K562 (cell line): ENCODE results near the gene GBP6.

Source experiments
- ARHGAP35 ChIP-seq: fragments of 450-650 bp; IDR thresholded peaks from 2 replicates; pipeline ENCODE4 v1.6.1; 2018; ENCODE audit not compliant: partially characterized antibody
- CREM ChIP-seq: IDR thresholded peaks from 2 replicates; pipeline ENCODE4 v1.6.1; 2014; ENCODE audit warnings: antibody characterized with exemption, low read depth
- CTCF ChIP-seq, 3 experiments: IDR thresholded peaks in 2 of 3; conservative IDR thresholded peaks in 1 of 3; 2 replicates each; pipeline ENCODE4 v1.5.1; 2011 to 2012; ENCODE audit warnings: low read length in 3 of 3, mild to moderate bottlenecking in 3 of 3, control low read depth in 2 of 3, improper control_type of control experiment in 1 of 3, inconsistent platforms in 1 of 3, low read depth in 1 of 3, mixed read lengths in 1 of 3, moderate library complexity in 1 of 3; ENCODE audit not compliant: insufficient read depth in 2 of 3
- FOXK2 ChIP-seq, 2 experiments: fragments of 450-650 bp; IDR thresholded peaks in 1 of 2; conservative IDR thresholded peaks in 1 of 2; 2 replicates each; pipeline ENCODE4 v1.6.1; 2016; ENCODE audit warnings: low read depth in 2 of 2, mild to moderate bottlenecking in 1 of 2
- GMEB1 ChIP-seq: fragments of 250-450 bp; sonication (Bioruptor Pico); IDR thresholded peaks from 2 replicates; pipeline ENCODE4 v1.4.0; 2020; ENCODE audit warnings: mild to moderate bottlenecking
- NBN ChIP-seq: fragments of 450-650 bp; IDR thresholded peaks from 2 replicates; pipeline ENCODE4 v1.6.1; 2016; ENCODE audit warnings: low read depth, mild to moderate bottlenecking
- PATZ1 ChIP-seq: fragments of 250-450 bp; sonication (Bioruptor Pico); IDR thresholded peaks from 2 replicates; pipeline ENCODE4 v1.5.0; 2020; ENCODE audit warnings: mild to moderate bottlenecking, borderline replicate concordance
- RBFOX2 ChIP-seq: fragments of 200-400 bp; formaldehyde crosslinking; IDR thresholded peaks from 2 replicates; pipeline ENCODE4 v1.6.1; 2017; ENCODE audit warnings: low read depth, mild to moderate bottlenecking, low read length, moderate library complexity
- RFX7 ChIP-seq: fragments of 250-450 bp; sonication (Bioruptor Pico); IDR thresholded peaks from 2 replicates; pipeline ENCODE4 v1.5.1; 2021; ENCODE audit warnings: mild to moderate bottlenecking
- ZNF12 ChIP-seq: sonication (generic); formaldehyde crosslinking; IDR thresholded peaks from 2 replicates; pipeline ENCODE4 v1.4.0; 2020; ENCODE audit warnings: mild to moderate bottlenecking, missing genetic modification reagents
- ZNF217 ChIP-seq: sonication (generic); formaldehyde crosslinking; IDR thresholded peaks from 2 replicates; pipeline ENCODE4 v1.8.0; 2022; ENCODE audit warnings: mild to moderate bottlenecking, missing genetic modification reagents
- ZNF586 ChIP-seq: fragments of 450-650 bp; formaldehyde crosslinking; conservative IDR thresholded peaks from 2 replicates; pipeline ENCODE4 v1.4.0; 2020; ENCODE audit warnings: mild to moderate bottlenecking, moderate library complexity

- TF ChIP-seq RFX7 (CRISPR knock-in tag) (no peak), ZNF12 (CRISPR knock-in tag) (no peak), ZNF586 (CRISPR knock-in tag) (no peak), CTCF (IDR thresholded peaks at IDR 0.05 in 2 of 3, conservative IDR thresholded peaks at IDR 0.05 in 1 of 3; ENCODE audit: insufficient read depth in 2 of 3, low read depth in 1 of 3, low read length in 3 of 3) (no peak), CREM (no peak), ARHGAP35 (no peak), RBFOX2 (no peak), PATZ1 (CRISPR knock-in tag) (no peak), FOXK2 (conservative IDR thresholded peaks at IDR 0.05 in 1 of 2, IDR thresholded peaks at IDR 0.05 in 1 of 2; ENCODE audit: low read depth in 2 of 2) (no peak), ZNF217 (CRISPR knock-in tag) (no peak), NBN (no peak), GMEB1 (CRISPR knock-in tag) (no peak)
These were observed 26.8 kb downstream of the GBP6 start for GRCh38 chr1:89390707-89391106.
